Activated naive CD8-positive, alpha-beta T cell treated with anti-CD3 and anti-CD28 coated beads for 36 hours (primary cell): ENCODE results near the gene KCNIP2. TPM values are rescaled to one million over a fixed set of nuclear protein-coding genes. Genes with fewer than 3 reads are reported as not detected.

Experiments used
- DNase-seq: peaks from one replicate; pipeline ENCODE4 v3.0.0; 2021
- H3K27ac Mint-ChIP-seq: one replicate; pipeline ENCODE4 v1.8.0; 2022; ENCODE audit warnings: mild to moderate bottlenecking, moderate library complexity, mixed read lengths
- H3K27me3 Mint-ChIP-seq: one replicate; pipeline ENCODE4 v1.8.0; 2022; ENCODE audit warnings: mild to moderate bottlenecking, mixed read lengths
- H3K36me3 Mint-ChIP-seq: one replicate; pipeline ENCODE4 v1.8.0; 2021; ENCODE audit warnings: mild to moderate bottlenecking, mixed read lengths
- H3K4me1 Mint-ChIP-seq: one replicate; pipeline ENCODE4 v1.8.0; 2021; ENCODE audit warnings: mixed read lengths
- H3K4me3 Mint-ChIP-seq: one replicate; pipeline ENCODE4 v1.8.0; 2022; ENCODE audit warnings: mild to moderate bottlenecking, moderate library complexity, mixed read lengths
- H3K9me3 Mint-ChIP-seq: one replicate; pipeline ENCODE4 v1.8.0; 2022; ENCODE audit warnings: mixed read lengths
- total RNA-seq, 2 experiments: library from RNA; stranded (reverse); gene quantifications; one replicate each; pipeline ENCODE4 v1.2.3, GENCODE V29; 2021

The KCNIP2 gene
- total RNA-seq, 2 experiments from 2014 or later, result 1.1 to 1.7 TPM

- H3K27ac Mint-ChIP-seq, result peak overlapping the region; percentile 62
- no peaks in the 10 kb centered on the region for H3K9me3 Mint-ChIP-seq
- peaks cover 42% of the 10 kb centered on the region for H3K36me3 Mint-ChIP-seq
- H3K27me3 Mint-ChIP-seq, result no peaks in the 10 kb centered on the region
- DNase-seq, result no peak
- H3K4me3 Mint-ChIP-seq, result no peak overlapping the region
- peaks cover 36% of the 10 kb centered on the region for H3K4me1 Mint-ChIP-seq
Measured at GRCh38 chr10:101785801-101786200, 57.8 kb downstream of the KCNIP2 start.

DNA sequence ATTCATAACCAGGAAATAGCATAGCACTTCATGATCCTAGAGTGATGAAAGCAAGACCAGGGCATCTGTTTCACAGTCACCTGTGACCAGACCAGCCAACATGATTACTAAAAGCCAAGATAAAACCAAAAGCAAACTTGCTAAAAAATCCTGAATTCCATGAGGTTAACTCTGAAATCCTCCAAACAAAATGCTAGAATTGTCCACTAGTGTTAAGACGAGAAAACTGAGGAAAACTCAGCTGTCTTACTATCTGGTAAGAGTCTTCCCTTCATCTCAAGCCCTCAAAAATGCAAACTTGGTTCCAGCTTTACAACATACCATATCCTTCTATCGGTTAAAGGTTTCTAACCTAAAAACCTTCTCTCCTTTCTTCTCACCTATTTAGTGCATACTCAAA, 59.0 kb downstream of the KCNIP2 start:
- Mint-ChIP-seq H3K36me3 (peaks cover 44% of the 10 kb centered on the region), H3K9me3 (no peaks in the 10 kb centered on the region), H3K4me3 (peak overlapping the region; percentile 100), H3K4me1 (peaks cover 41% of the 10 kb centered on the region), H3K27me3 (no peaks in the 10 kb centered on the region), H3K27ac (peak overlapping the region; percentile 100)
- no peak for DNase-seq

DNA sequence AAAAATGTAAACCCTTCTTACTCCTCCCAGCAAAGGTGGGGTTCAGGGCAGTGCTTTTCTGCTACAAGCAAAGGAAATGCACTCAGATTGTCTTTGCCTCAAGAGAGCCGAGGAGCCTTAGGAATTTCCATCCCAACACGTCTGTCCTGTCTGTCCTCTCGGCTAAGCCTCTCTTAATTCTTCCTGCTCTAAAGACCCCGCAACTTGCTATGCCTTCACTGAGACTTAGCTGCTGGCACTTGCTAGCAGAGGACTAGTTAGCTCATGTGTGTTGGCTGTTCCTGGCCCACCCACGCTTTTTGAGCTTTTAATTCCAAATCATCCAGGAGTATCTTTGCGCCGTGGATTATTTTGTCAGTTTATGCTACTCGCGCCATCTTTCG, 59.9 kb downstream of the KCNIP2 start:
- H3K27ac Mint-ChIP-seq, result peak overlapping the region; percentile 100
- peaks cover 51% of the 10 kb centered on the region for H3K36me3 Mint-ChIP-seq

DNA sequence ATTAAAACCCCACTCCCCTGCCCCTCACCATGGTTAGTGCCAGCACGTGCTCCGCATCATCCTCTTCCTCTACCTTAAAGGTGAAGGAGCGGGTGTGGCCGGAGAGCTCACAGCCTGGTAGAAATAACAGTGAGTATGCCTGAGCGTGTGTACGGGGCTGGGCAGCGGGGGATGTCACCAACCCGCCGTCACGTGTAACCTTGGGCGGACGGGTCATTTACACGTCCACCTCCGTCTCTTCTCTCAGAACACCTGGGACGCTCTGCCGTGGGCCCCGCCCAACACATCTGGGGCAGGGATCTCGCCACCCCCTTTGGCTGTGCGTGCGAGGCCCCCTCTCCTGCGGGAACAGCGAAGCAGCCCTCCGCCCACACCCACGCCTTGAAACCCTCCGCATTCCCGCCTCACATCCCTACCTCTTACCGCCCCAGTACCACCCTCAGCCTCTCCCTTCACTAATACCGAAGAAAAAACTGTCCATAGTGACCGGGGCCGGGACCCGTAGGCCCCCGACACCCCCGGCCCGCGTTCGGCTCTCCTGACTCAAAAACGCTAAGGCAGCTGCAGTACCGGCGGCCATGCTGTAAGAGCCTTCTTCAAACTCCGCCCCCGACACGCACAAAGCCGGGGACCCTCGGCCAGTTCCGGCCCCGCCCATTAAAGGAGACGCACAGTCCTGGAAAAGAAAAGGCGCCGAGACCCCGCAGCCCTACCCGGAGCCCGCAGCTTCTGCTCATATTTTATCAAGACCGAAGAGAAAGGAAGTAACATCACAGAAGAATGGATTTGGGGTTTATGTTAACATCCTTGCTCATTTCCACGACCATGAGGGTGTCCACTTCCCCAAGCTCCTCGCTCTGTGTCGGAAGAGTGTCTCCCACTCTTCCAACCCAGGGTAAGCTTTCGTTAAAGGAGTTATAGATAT, 60.5 kb downstream of the KCNIP2 start, which contains the start of gene NPM3:
NPM3 (minus strand) TSS at position 636 of the 925 bp plus-strand sequence; CDS start at position 580, 56 bp downstream.
- H3K4me3 Mint-ChIP-seq, result peak within 1 kb of the TSS; percentile 100

More for the DNA sequence above, 59.9 kb downstream of the KCNIP2 start:
- Mint-ChIP-seq H3K4me1 (peaks cover 46% of the 10 kb centered on the region), H3K27me3 (peaks cover 7% of the 10 kb centered on the region), H3K4me3 (peak overlapping the region; percentile 100), H3K9me3 (no peaks in the 10 kb centered on the region)
- DNase-seq, result no peak

GRCh38 chr10:101781984-101782810, 61.4 kb downstream of the KCNIP2 start:
- H3K4me1 Mint-ChIP-seq, result peaks cover 46% of the 10 kb centered on the region
- peak overlapping the region; percentile 100 for H3K27ac Mint-ChIP-seq
- peak overlapping the region; percentile 100 for H3K4me3 Mint-ChIP-seq
- no peak for DNase-seq
- H3K36me3 Mint-ChIP-seq, result peaks cover 58% of the 10 kb centered on the region
- H3K27me3 Mint-ChIP-seq, result peaks cover 20% of the 10 kb centered on the region
- H3K9me3 Mint-ChIP-seq, result no peaks in the 10 kb centered on the region

More for the DNA sequence above, 60.5 kb downstream of the KCNIP2 start, which contains the start of gene NPM3:
- Mint-ChIP-seq H3K27ac (peak within 1 kb of the TSS; percentile 100), H3K27me3 (peaks cover 11% of the 10 kb centered on the region), H3K4me1 (peaks cover 47% of the 10 kb centered on the region), H3K9me3 (no peaks in the 10 kb centered on the region), H3K36me3 (peaks cover 54% of the 10 kb centered on the region)
- peak; percentile 87 for DNase-seq

GRCh38 chr10:101781655-101781983, 62.0 kb downstream of the KCNIP2 start:
- no peak for DNase-seq
- Mint-ChIP-seq H3K9me3 (no peaks in the 10 kb centered on the region), H3K27me3 (peaks cover 26% of the 10 kb centered on the region), H3K4me3 (peak overlapping the region; percentile 100), H3K36me3 (peaks cover 58% of the 10 kb centered on the region), H3K4me1 (peaks cover 46% of the 10 kb centered on the region), H3K27ac (peak overlapping the region; percentile 100)

DNA sequence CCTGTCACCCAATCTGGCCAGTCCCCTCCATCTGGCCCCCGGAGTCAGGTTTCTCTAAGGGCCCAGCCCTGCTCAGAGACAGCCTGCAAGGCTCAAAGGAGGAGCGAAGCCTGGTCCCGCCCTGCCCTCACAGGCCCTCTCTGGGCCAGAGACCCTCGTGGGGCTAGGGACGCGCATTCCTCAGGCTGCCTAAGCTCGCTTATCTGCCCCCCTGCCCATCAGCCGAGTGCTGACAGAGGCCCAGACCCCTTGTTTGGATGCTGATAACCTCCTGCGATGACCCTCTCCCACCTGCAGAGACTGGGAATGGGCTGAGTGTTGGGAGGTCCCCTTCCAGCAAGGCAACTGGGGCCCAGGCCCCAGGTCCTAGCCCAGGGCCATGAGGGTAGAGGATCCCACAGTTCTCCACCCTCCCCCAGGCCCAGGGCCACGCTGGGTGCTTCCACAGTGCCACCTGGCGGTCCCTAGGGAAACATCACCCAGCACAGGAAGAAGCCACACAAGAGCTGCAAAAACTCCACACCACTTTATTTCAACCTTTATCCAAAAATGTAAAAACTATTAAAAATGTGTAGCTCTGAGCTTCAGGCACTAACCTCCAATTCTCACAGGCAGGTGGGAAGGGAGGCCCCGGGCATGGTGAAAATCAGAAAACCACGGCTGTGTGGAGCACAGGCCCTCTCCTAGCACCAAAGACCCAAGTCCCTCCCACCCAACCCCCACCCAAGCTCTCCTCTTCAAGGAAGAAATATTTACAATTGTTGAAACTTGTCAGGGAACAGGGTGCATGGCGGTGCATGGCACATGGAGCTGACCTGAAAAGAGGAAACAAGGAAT, 62.6 kb downstream of the KCNIP2 start:
- H3K4me3 Mint-ChIP-seq, result peak overlapping the region; percentile 100
- H3K27me3 Mint-ChIP-seq, result peaks cover 28% of the 10 kb centered on the region
- H3K4me1 Mint-ChIP-seq, result peaks cover 44% of the 10 kb centered on the region

DNA sequence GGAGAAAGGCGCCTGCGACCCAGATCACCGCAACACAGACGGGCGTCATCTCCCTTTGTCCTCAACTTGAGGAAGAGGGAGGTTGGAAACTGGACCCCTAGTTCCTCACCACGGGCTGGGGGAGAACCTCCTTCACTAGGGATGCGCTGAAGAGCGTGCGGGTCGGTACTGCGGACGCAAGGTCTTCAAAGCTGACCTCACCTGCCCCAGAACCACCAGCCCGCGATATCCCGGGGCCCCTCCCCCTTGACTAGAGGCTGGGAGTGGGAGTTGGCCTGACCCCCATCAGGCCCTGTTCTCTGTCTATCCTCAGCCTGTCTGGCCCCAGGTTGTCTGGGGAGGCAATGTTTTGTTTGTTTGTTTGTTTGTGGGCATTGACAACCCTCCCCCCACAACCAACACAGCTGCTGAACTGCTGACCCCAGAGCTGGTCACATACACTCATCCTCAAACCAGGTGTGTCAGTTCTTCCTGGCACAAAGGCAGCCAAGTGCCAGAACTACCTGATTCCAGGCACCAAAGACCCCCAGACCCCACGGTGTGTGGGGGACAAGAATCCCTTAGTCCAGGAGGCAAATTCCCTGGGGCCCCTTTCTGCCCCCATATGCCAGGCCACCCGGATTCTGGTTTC, 63.3 kb downstream of the KCNIP2 start:
- Mint-ChIP-seq H3K27ac (no peak overlapping the region), H3K4me1 (peaks cover 41% of the 10 kb centered on the region), H3K4me3 (peak overlapping the region; percentile 73), H3K9me3 (no peaks in the 10 kb centered on the region), H3K36me3 (peaks cover 53% of the 10 kb centered on the region), H3K27me3 (peaks cover 31% of the 10 kb centered on the region)
- DNase-seq, result no peak

More for the DNA sequence above, 62.6 kb downstream of the KCNIP2 start:
- DNase-seq, result peak; percentile 77
- no peaks in the 10 kb centered on the region for H3K9me3 Mint-ChIP-seq
- peaks cover 56% of the 10 kb centered on the region for H3K36me3 Mint-ChIP-seq
- H3K27ac Mint-ChIP-seq, result peak overlapping the region; percentile 38

GRCh38 chr10:101779544-101780186, 63.9 kb downstream of the KCNIP2 start:
- Mint-ChIP-seq H3K4me3 (peak overlapping the region; percentile 73), H3K27ac (no peak overlapping the region), H3K4me1 (peaks cover 39% of the 10 kb centered on the region), H3K9me3 (no peaks in the 10 kb centered on the region), H3K27me3 (peaks cover 37% of the 10 kb centered on the region), H3K36me3 (peaks cover 52% of the 10 kb centered on the region)
- peak; percentile 86 for DNase-seq

- Mint-ChIP-seq H3K4me3 (peak overlapping the region; percentile 73), H3K27me3 (peaks cover 44% of the 10 kb centered on the region), H3K4me1 (peaks cover 37% of the 10 kb centered on the region), H3K9me3 (no peaks in the 10 kb centered on the region), H3K36me3 (peaks cover 45% of the 10 kb centered on the region), H3K27ac (no peak overlapping the region)
- DNase-seq, result peak; percentile 37
Measured at GRCh38 chr10:101778781-101779543, 64.6 kb downstream of the KCNIP2 start.

GRCh38 chr10:101778151-101778780, 65.3 kb downstream of the KCNIP2 start:
- peaks cover 40% of the 10 kb centered on the region for H3K4me1 Mint-ChIP-seq

DNA sequence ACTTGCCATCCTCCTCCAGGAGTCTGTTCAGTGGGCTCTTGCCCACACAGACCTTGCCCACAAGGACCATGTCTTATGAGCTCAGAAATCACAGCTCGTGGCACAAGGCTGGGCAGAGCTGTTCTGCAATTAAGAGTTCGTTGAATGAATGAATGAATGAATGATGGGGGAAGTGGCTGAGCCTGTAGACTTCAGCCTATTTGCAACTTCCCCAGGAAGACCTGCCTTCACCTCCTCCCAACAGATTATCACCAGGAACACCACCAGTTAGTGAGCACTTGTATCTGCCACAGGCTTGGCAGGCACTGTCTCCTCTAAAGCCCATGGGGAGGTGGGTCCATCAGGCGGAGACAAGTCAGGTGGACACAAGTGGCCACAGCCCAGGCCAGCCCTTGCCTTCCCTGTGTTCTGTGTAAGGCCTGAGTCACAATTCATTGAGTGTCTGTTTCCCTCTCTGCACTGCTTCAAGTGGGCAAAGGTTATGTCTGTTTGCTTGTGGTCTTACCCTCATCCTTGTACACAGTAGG, 65.9 kb downstream of the KCNIP2 start:
- DNase-seq, result no peak
- peaks cover 39% of the 10 kb centered on the region for H3K4me1 Mint-ChIP-seq

More at GRCh38 chr10:101778151-101778780, 65.3 kb downstream of the KCNIP2 start:
- Mint-ChIP-seq H3K36me3 (peaks cover 41% of the 10 kb centered on the region), H3K27ac (no peak overlapping the region), H3K9me3 (no peaks in the 10 kb centered on the region), H3K4me3 (peak overlapping the region; percentile 73), H3K27me3 (peaks cover 51% of the 10 kb centered on the region)
- no peak for DNase-seq

More for the DNA sequence above, 65.9 kb downstream of the KCNIP2 start:
- H3K4me3 Mint-ChIP-seq, result no peak overlapping the region
- H3K27me3 Mint-ChIP-seq, result peaks cover 57% of the 10 kb centered on the region
- no peaks in the 10 kb centered on the region for H3K9me3 Mint-ChIP-seq
- no peak overlapping the region for H3K27ac Mint-ChIP-seq
- peaks cover 35% of the 10 kb centered on the region for H3K36me3 Mint-ChIP-seq
